Measurements from ENCODE around the gene CST6. TPM values are rescaled to one million over a fixed set of nuclear protein-coding genes. Genes with fewer than 3 reads are reported as not detected.

Gene CST6
- total and polyA plus RNA-seq, 2 of the 4 experiments (the other 2 are of a cell fraction): 0.54 to 3.0 TPM

GRCh38 chr11:66003291-66003690 lies 8.5 kb upstream of the CST6 start (continued):
- TF ChIP-seq ELK1 (IDR thresholded peaks at IDR 0.05; ENCODE audit: borderline replicate concordance, low read depth, low read length): no peak
- no peak for TF ChIP-seq CEBPB (IDR thresholded peaks at IDR 0.05; ENCODE audit: low read depth, low read length)
- TF ChIP-seq FOS (IDR thresholded peaks at IDR 0.05; ENCODE audit: low read depth, low read length): no peak
- TF ChIP-seq MAFK (IDR thresholded peaks at IDR 0.05; ENCODE audit: low read depth, low read length): no peak

GRCh38 chr11:66004186-66004585 lies 7.6 kb upstream of the CST6 start:
- H3K56ac ChIP-seq (ENCODE audit: extremely low read depth, insufficient read depth, low read length): no peak overlapping the region
- H2AFZ ChIP-seq (replicated peaks; ENCODE audit: low read length, poor library complexity): no peak overlapping the region
- in situ Hi-C loops (cut with MboI; ENCODE audit: low sequenced_read_pairs): no loop called here
- no peak overlapping the region for H2BK5ac ChIP-seq (ENCODE audit: low read depth, low read length, poor library complexity, severe bottlenecking)
- no peak overlapping the region for H4K5ac ChIP-seq (ENCODE audit: low read depth, low read length)
- POLR2A ChIA-PET (ENCODE audit: unreplicated experiment): no interaction called here
- H3K14ac ChIP-seq (replicated peaks; ENCODE audit: low read depth, low read length): no peak overlapping the region
- H2BK120ac ChIP-seq (ENCODE audit: low read depth, low read length): no peak overlapping the region
- WGBS, 2 experiments (ENCODE audit: extremely low coverage in 2 of 2, insufficient read length in 1 of 2): no CpG with 5 or more reads among the region's 4 CpGs
- H2AK5ac ChIP-seq (ENCODE audit: low read depth, low read length): no peak overlapping the region
- no peak overlapping the region for H4K91ac ChIP-seq (ENCODE audit: insufficient read depth, low read depth, low read length)
- no peaks in the 10 kb centered on the region for H3K27me3 ChIP-seq (ENCODE audit: control insufficient read depth, insufficient read depth, low read length)
- no peak overlapping the region for H3K23ac ChIP-seq (ENCODE audit: low read depth, low read length)
- H2BK20ac ChIP-seq (ENCODE audit: low read depth, low read length): no peak overlapping the region
- no peak overlapping the region for H4K8ac ChIP-seq (ENCODE audit: low read depth in 2 of 2, low read length in 2 of 2)
- H3K4me1 ChIP-seq (ENCODE audit: control insufficient read depth, insufficient read depth, low read length): no peaks in the 10 kb centered on the region; the same call in 1 of the 2 replicates
- H3K36me3 ChIP-seq (ENCODE audit: control insufficient read depth, insufficient read depth, low read length): peaks cover 19% of the 10 kb centered on the region
- H3K79me1 ChIP-seq (ENCODE audit: low read depth in 1 of 2, low read length in 2 of 2): peaks cover 27 to 40% of the 10 kb centered on the region in 2 experiments
- no peak overlapping the region for H2AK9ac ChIP-seq (replicated peaks; ENCODE audit: low read depth, low read length, poor library complexity)
- H3K4me3 ChIP-seq (ENCODE audit: insufficient read depth, low read depth, low read length): no peak overlapping the region
- H2BK15ac ChIP-seq (ENCODE audit: low read depth, low read length): no peak overlapping the region
- H3K9me3 ChIP-seq (ENCODE audit: control insufficient read depth, insufficient read depth, low read length): no peaks in the 10 kb centered on the region
- no peak overlapping the region for H3K27ac ChIP-seq (ENCODE audit: insufficient read depth, low read length)
- CTCF ChIA-PET: no interaction called here
- H3K9ac ChIP-seq (ENCODE audit: low read depth, low read length): no peak overlapping the region
- peaks cover 11% of the 10 kb centered on the region for H4K20me1 ChIP-seq (ENCODE audit: insufficient read depth, low read length)
- ATAC-seq (ENCODE audit: low read depth): no peak
- H3K4ac ChIP-seq (ENCODE audit: low read depth, low read length): no peak overlapping the region
- DNase-seq: no peak
- BruUV-seq (replicated peaks): no TSS peak
- intact Hi-C loops (cut with micrococcal nuclease): no loop called here
- H3K9me1 ChIP-seq (ENCODE audit: insufficient read depth, low read length): 0 out of 2 replicates have a peak, but pooled peaks cover 3% of the 10 kb centered on the region
- dilution Hi-C loops (cut with HindIII; ENCODE audit: low sequenced_read_pairs, unreplicated experiment): no loop called here
- no peak overlapping the region for H3K4me2 ChIP-seq (ENCODE audit: low read depth, low read length)
- H3K18ac ChIP-seq (ENCODE audit: low read depth, low read length): no peak overlapping the region
- TF ChIP-seq MAFK (IDR thresholded peaks at IDR 0.05; ENCODE audit: low read depth, low read length) (no peak), RFX5 (IDR thresholded peaks at IDR 0.05; ENCODE audit: low read depth, low read length) (no peak), USF2 (IDR thresholded peaks at IDR 0.05; ENCODE audit: low read depth, low read length) (no peak), SMC3 (IDR thresholded peaks at IDR 0.05; ENCODE audit: low read depth, low read length) (no peak), MAZ (IDR thresholded peaks at IDR 0.05; ENCODE audit: borderline replicate concordance, low read depth, low read length) (no peak), RAD21 (IDR thresholded peaks at IDR 0.05; ENCODE audit: low read length) (no peak), CHD1 (IDR thresholded peaks at IDR 0.05; ENCODE audit: low read depth, low read length) (no peak), BHLHE40 (IDR thresholded peaks at IDR 0.05; ENCODE audit: low read depth, low read length) (no peak), CTCF (conservative IDR thresholded peaks at IDR 0.05; ENCODE audit: low read depth, low read length) (no peak), NFE2L2 (IDR thresholded peaks at IDR 0.05; ENCODE audit: low read depth, low read length) (no peak), MXI1 (IDR thresholded peaks at IDR 0.05; ENCODE audit: borderline replicate concordance, low read depth, low read length) (no peak), RCOR1 (IDR thresholded peaks at IDR 0.05; ENCODE audit: insufficient replicate concordance, low read length) (no peak)

Measured in IMR-90 (cell line).